ENCODE results near the gene PDGFD. TPM values are rescaled to one million over a fixed set of nuclear protein-coding genes. Genes with fewer than 3 reads are reported as not detected.

Gene PDGFD
- total RNA-seq, 4 donors from 2014 or later = 4.4 to 26.4 (median 13.1) TPM

- H3K9me3 ChIP-seq = no peaks in the 10 kb centered on the region
- no peak for TF ChIP-seq EP300 (IDR thresholded peaks at IDR 0.05)
- no peak for TF ChIP-seq POLR2AphosphoS5 (IDR thresholded peaks at IDR 0.05)
- no peak for TF ChIP-seq POLR2A (IDR thresholded peaks at IDR 0.05)
- no peak for TF ChIP-seq CTCF (IDR thresholded peaks at IDR 0.05)
- WGBS, 2 donors (ENCODE audit: low coverage in 1 of 2) = 93 to 100% methylated on average over 3 to 6 of the region's 6 CpGs
Observed at GRCh38 chr11:104142698-104143097, 21.2 kb downstream of the PDGFD start.

GRCh38 chr11:104136861-104137260, 27.1 kb downstream of the PDGFD start:
- H3K4me1 ChIP-seq = no peaks in the 10 kb centered on the region
- TF ChIP-seq POLR2A (IDR thresholded peaks at IDR 0.05) (no peak), CTCF (IDR thresholded peaks at IDR 0.05) (no peak), EP300 (IDR thresholded peaks at IDR 0.05) (no peak), POLR2AphosphoS5 (IDR thresholded peaks at IDR 0.05) (no peak)
- H3K27ac ChIP-seq = no peak overlapping the region
- H3K36me3 ChIP-seq = no peaks in the 10 kb centered on the region
- no peaks in the 10 kb centered on the region for H3K27me3 ChIP-seq
- ATAC-seq = no peak
- no peak overlapping the region for H3K4me3 ChIP-seq
- H3K9me3 ChIP-seq = no peaks in the 10 kb centered on the region

More at GRCh38 chr11:104142698-104143097, 21.2 kb downstream of the PDGFD start:
- no peaks in the 10 kb centered on the region for H3K36me3 ChIP-seq
- ATAC-seq = no peak
- H3K4me1 ChIP-seq = no peaks in the 10 kb centered on the region
- H3K27ac ChIP-seq = no peak overlapping the region
- no peaks in the 10 kb centered on the region for H3K27me3 ChIP-seq
- H3K4me3 ChIP-seq = no peak overlapping the region

GRCh38 chr11:104134745-104135144, 29.2 kb downstream of the PDGFD start:
- Histone ChIP-seq H3K27me3 (no peaks in the 10 kb centered on the region), H3K4me3 (no peak overlapping the region), H3K27ac (no peak overlapping the region), H3K36me3 (no peaks in the 10 kb centered on the region), H3K9me3 (no peaks in the 10 kb centered on the region), H3K4me1 (no peaks in the 10 kb centered on the region)
- ATAC-seq = no peak
- WGBS, 2 donors (ENCODE audit: low coverage in 1 of 2) = 44% methylated on average over 1 of the region's 1 CpG; no CpG with 5 or more reads in 1 of the 2 donors
- no peak for TF ChIP-seq EP300 (IDR thresholded peaks at IDR 0.05)
- TF ChIP-seq CTCF (IDR thresholded peaks at IDR 0.05) = no peak
- TF ChIP-seq POLR2AphosphoS5 (IDR thresholded peaks at IDR 0.05) = no peak

- WGBS, 2 donors (ENCODE audit: low coverage in 1 of 2) = 100% methylated on average over 1 of the region's 1 CpG
- H3K4me1 ChIP-seq = no peaks in the 10 kb centered on the region
- no peaks in the 10 kb centered on the region for H3K27me3 ChIP-seq
- no peaks in the 10 kb centered on the region for H3K36me3 ChIP-seq
- no peak overlapping the region for H3K27ac ChIP-seq
- no peak for ATAC-seq
- TF ChIP-seq CTCF (IDR thresholded peaks at IDR 0.05) (no peak), POLR2A (IDR thresholded peaks at IDR 0.05) (no peak), EP300 (IDR thresholded peaks at IDR 0.05) (no peak), POLR2AphosphoS5 (IDR thresholded peaks at IDR 0.05) (no peak)
- H3K4me3 ChIP-seq = no peak overlapping the region
- no peaks in the 10 kb centered on the region for H3K9me3 ChIP-seq
Observed at GRCh38 chr11:104130161-104130560, 33.8 kb downstream of the PDGFD start.

- no peak overlapping the region for H3K4me3 ChIP-seq
- H3K9me3 ChIP-seq = no peaks in the 10 kb centered on the region
- no peak overlapping the region for H3K27ac ChIP-seq
- no peaks in the 10 kb centered on the region for H3K4me1 ChIP-seq
- ATAC-seq = no peak
- 58 to 75% methylated on average over 3 of the region's 3 CpGs for WGBS, 2 donors (ENCODE audit: low coverage in 1 of 2)
- no peak for TF ChIP-seq POLR2A (IDR thresholded peaks at IDR 0.05)
- TF ChIP-seq CTCF (IDR thresholded peaks at IDR 0.05) = no peak
- no peaks in the 10 kb centered on the region for H3K27me3 ChIP-seq
- H3K36me3 ChIP-seq = no peaks in the 10 kb centered on the region
Observed at GRCh38 chr11:104129145-104129544, 34.8 kb downstream of the PDGFD start.
